GM12891 (cell line): ENCODE measurements around the gene CDCA4.

ENCODE experiments used
- PAX5 ChIP-seq: IDR thresholded peaks from 2 replicates; pipeline ENCODE4 v1.6.1; 2011; ENCODE audit warnings: low read length, moderate library complexity, mild to moderate bottlenecking; ENCODE audit not compliant: insufficient read depth, severe bottlenecking
- SPI1 ChIP-seq: IDR thresholded peaks from 2 replicates; pipeline ENCODE4 v1.6.1; 2011; ENCODE audit warnings: low read depth, low read length, control low read depth

GRCh38 chr14:104981699-104982541 lies 39.0 kb downstream of the CDCA4 start:
- no peak for TF ChIP-seq SPI1
- TF ChIP-seq PAX5: no peak
